ENCODE results near the gene SS18L1.

DNA sequence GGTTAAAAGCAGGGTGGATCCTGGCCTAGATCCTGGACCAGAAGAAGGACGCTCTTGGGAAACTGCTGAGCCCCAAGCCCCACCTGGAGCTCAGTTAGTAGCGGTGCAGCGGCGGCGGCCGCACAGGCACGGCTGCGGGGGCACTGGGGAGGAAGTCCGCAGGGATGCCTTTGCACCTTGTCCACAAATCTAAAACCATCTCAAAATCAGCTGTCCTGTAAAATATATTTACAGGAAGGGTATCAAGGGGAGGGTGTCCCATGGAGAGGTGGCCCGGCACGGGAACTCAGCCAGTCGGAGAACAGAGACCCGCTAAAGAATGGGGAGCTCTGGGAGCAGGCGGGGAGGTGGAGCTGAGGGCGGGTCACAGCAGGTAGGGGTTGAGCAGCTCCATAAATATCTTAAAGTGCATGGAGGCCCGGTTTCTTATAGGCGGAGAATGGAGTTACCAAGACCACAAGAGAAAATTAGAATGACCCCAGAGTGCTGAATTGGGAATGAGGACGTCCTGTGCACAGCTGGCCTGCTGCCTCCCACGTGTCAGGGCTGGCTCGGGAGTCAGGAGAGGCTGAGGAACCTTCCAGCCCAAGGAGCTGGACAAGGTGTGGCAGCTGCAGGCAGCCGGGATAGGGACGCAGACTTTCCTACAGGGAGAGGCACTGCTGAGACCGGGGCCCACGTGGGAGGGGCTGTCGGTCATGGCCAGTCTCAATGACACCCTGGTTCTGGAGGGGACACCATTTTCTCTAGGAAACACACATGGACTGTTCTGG, 47.3 kb downstream of the SS18L1 start:
- TF ChIP-seq CTCF (conservative IDR thresholded peaks at IDR 0.05; ENCODE audit: low read depth, low read length) (no peak), EZH2 (IDR thresholded peaks at IDR 0.05; ENCODE audit: borderline replicate concordance, low read depth, low read length, poor library complexity, severe bottlenecking) (no peak)

All from A673 (cell line).